HG03060 (cell line): ENCODE data around the gene REELD1.

ENCODE experiments used
- ATAC-seq: cut with Tn5 transposase; IDR thresholded peaks from one replicate; pipeline ENCODE4 v1.9.1; 2021; ENCODE audit warnings: low read depth, moderate number of reproducible peaks; ENCODE audit not compliant: unreplicated experiment

The REELD1 gene

GRCh38 chr4:146214238-146214637 is at the start of gene REELD1:
Gene REELD1, plus strand, starts transcription at chr4:146214538. Its CDS starts 2,415 bp downstream, at chr4:146216953.
- no peak for ATAC-seq

GRCh38 chr4:146165221-146165620 is 49.1 kb upstream of the REELD1 start:
- no peak for ATAC-seq

- no peak for ATAC-seq
These were observed 48.5 kb upstream of the REELD1 start for GRCh38 chr4:146165840-146166239.

- no peak for ATAC-seq
These were observed 44.2 kb upstream of the REELD1 start for GRCh38 chr4:146170149-146170548.

- ATAC-seq: peak; percentile 69
These were observed 38.5 kb upstream of the REELD1 start, which contains the start of gene LSM6 for GRCh38 chr4:146175541-146176453. Gene LSM6, plus strand, starts transcription at chr4:146175718. Its CDS starts 7,204 bp downstream, at chr4:146182922.

- ATAC-seq: no peak
These were observed 37.4 kb upstream of the REELD1 start for GRCh38 chr4:146176891-146177290.

GRCh38 chr4:146178126-146178525 is 36.2 kb upstream of the REELD1 start:
- ATAC-seq: no peak

- ATAC-seq: no peak
These were observed 34.5 kb upstream of the REELD1 start for GRCh38 chr4:146179784-146180370.

GRCh38 chr4:146182443-146182842 is 31.9 kb upstream of the REELD1 start:
- ATAC-seq: no peak

- ATAC-seq: no peak
These were observed 31.1 kb upstream of the REELD1 start for GRCh38 chr4:146183209-146183608.

- ATAC-seq: no peak
These were observed 28.3 kb upstream of the REELD1 start for GRCh38 chr4:146186041-146186440.

GRCh38 chr4:146186596-146186995 is 27.7 kb upstream of the REELD1 start:
- ATAC-seq: no peak

- ATAC-seq: no peak
These were observed 23.9 kb upstream of the REELD1 start for GRCh38 chr4:146190456-146190855.

GRCh38 chr4:146191766-146192458 is 22.4 kb upstream of the REELD1 start:
- no peak for ATAC-seq

- ATAC-seq: no peak
These were observed 20.7 kb upstream of the REELD1 start for GRCh38 chr4:146193628-146194027.

GRCh38 chr4:146194212-146194611 is 20.1 kb upstream of the REELD1 start:
- ATAC-seq: no peak

- ATAC-seq: no peak
These were observed 11.7 kb upstream of the REELD1 start for GRCh38 chr4:146202665-146203064.

- ATAC-seq: no peak
These were observed 6.9 kb upstream of the REELD1 start for GRCh38 chr4:146207410-146207809.

- ATAC-seq: no peak
These were observed 3.4 kb upstream of the REELD1 start for GRCh38 chr4:146210890-146211289.

- ATAC-seq: no peak
These were observed 2.9 kb upstream of the REELD1 start for GRCh38 chr4:146211440-146211839.

- ATAC-seq: no peak
These were observed 1.6 kb upstream of the REELD1 start for GRCh38 chr4:146212781-146213180.
